Measurements from ENCODE around the gene OR1L1.

OR1L1 gene, protein sequence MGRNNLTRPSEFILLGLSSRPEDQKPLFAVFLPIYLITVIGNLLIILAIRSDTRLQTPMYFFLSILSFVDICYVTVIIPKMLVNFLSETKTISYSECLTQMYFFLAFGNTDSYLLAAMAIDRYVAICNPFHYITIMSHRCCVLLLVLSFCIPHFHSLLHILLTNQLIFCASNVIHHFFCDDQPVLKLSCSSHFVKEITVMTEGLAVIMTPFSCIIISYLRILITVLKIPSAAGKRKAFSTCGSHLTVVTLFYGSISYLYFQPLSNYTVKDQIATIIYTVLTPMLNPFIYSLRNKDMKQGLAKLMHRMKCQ

DNA sequence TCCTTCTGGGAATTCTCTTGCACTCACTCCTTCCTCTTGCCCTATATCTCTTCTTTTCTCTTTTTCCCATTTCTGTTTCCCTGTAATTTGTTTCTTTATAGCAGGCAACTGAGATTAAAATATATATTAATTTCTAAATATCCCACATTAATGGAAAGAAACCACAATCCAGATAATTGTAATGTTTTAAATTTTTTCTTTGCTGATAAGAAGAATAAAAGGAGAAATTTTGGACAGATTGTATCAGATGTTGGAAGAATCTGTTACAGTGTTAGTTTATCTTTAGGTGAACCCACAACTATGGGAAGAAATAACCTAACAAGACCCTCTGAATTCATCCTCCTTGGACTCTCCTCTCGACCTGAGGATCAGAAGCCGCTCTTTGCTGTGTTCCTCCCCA, at the start of gene OR1L1:
Gene OR1L1, plus strand, starts transcription at position 301 of the 400 bp plus-strand sequence. Its CDS starts 0 bp downstream, at position 301.
- DNase-seq = no peak

DNA sequence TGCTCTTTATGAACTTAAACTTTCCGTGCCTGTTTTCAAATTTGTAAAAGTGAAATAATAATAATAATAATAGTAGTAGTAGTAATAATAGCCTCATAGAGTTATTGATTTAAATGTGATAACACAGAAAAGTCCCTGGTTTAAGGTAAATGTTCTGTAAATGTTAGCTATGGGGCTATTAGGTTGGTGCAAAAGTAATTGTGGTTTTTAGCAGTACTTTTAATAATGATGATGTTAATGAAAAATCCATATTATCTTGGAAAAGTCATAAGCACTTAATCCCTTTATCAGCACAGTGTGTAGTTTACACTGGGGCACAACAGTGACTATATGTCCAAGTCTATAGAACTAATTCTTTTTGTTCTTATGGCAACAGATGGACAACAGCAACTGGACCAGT, 47.2 kb upstream of the OR1L1 start, which contains the start of gene OR1Q1:
Gene OR1Q1, plus strand, starts transcription at position 377 of the 400 bp plus-strand sequence. Its CDS starts 0 bp downstream, at position 377.
- DNase-seq = no peak

DNA sequence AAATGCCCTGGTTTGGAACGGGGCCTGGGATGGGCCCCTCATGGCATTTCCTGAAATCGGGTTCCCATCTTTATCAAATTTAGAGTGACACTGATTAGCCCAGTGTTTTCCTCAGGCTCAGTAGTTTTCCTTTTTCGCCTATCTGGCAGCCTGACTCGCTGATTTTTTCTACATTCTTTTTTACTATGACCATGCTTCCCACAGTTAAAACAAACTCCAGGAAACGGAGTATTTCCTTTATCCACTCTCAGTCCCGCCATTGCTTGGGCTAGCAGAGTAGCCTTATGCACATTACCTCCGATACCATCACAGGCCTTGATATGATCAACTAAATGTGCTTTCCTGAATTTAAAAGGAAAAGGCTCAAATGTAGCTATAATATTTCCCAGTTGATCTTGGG, 41.5 kb upstream of the OR1L1 start:
- no peak for DNase-seq

DNA sequence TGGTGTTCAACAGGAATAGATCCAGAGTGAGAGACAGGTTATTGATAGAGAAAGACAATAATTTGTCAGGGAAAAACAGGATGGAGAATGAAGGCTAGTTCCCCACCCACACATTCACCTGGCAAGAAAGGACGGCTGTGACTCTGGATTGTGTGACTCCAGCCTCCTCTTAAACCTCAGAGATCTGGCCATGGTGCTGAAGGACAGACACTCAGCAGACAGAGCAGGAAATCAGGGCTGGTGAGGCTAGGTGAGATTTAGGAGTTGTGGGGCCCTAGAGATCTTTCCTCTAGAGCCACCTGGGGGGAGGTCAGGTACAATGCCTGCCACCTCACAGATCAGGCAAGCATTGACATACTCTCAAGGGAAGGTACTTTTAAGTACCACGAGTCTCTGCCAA, 19.3 kb upstream of the OR1L1 start:
- no peak for DNase-seq

DNA sequence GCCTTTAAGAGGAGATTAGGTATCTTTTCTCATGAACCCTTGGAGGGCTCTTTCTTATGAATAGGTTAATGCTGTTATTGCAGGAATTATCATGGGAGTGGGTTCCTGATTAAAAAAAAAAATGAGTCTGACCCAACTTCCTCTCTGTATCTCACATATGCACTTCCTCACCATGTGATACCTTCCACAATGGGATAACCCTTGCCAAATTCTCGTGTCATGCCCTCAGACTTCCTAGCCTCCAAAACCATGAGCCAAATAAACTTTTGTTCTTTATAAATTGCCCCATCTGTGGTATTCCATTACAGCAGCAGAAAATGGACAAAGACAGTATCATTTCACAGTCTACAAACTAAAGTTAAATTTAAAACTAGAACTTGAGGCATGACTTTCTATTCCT, 5.1 kb upstream of the OR1L1 start:
- DNase-seq = no peak

DNA sequence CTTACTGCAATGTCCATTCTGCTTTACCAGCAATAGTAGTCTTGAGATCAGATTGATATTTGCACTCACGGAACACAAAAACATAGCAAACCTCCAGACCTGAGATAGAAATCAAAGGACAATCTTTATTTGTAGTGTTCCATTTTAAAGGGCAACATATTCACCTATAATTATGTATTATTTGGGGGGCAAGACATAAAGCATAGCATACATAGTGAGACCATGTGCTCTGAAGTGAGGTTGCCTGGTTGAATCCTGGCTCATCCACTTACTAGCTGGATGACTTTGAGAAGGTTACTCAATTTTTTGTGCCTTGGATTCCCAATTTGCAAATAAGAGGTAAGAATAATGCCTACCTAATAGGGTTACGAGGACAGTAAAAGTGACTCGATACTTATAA, 4.0 kb upstream of the OR1L1 start, which contains the start of gene OR1B1:
Gene OR1B1, minus strand, starts transcription at position 101 of the 400 bp plus-strand sequence.
- no peak for DNase-seq

DNA sequence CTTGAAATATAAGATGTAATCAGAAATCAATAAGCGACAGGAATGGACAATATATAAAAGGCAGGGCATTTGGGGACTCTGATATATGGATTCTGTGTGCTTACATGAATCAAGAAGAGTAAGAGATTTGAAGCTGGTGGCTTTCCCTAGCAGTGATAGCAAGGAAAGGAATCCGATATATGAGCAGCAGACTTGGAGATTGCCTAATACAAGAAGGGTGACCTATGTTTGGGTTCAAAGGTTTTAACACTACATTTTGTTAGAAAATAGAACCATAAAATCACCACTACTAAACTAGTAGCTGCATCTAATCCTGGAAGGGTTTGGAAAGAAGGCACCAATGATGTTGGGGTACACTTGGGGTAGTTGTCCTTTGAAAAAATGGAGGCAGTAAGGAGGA, 11.0 kb downstream of the OR1L1 start:
- DNase-seq = no peak

DNA sequence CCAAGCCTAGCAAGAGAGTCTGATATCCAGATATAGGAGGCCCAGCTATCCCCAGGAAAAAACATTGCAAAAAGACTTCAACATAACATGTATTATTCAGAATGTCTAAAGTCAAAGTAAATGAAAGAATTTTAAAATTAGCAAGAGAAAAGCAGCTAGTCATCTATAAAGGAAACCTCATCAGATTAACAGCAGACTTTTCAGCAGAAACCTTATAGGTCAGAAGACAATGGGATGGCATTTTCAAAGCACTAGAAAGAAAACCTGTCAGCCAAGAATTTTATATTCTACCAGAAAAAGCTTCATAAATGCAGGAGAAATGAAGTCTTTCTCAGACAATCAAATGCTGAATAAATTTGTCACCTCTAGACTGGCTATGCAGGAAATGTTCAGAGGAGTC, 23.3 kb downstream of the OR1L1 start:
- DNase-seq = no peak

DNA sequence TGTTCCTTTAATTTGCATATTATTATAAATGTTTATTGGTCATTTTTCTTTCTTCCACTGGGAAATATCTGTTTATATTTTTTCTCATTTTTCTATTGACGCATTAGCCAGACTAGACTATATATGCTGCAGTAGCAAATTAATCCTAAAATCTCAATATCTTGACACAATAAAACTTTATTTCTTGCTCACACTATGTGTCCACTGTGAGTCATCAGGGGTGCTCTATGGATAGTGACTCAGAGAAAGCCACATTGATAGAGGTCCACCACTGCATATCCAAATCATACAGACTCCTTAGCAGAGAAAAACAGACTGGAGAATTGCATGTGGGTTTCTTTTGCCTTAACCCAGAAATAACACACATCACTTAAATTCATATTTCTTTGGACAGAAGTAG, 34.2 kb downstream of the OR1L1 start:
- no peak for DNase-seq
